Nephron progenitor cell (in vitro differentiated cells): Measurements from ENCODE around the gene GIPC3.

Experiments
- DNase-seq: peaks from one replicate; pipeline ENCODE4 v3.0.0; 2021
- H3K27ac Mint-ChIP-seq: 2 replicates; pipeline ENCODE4 v1.8.0; 2021; ENCODE audit warnings: mild to moderate bottlenecking, moderate library complexity, mixed read lengths
- H3K27me3 Mint-ChIP-seq: 2 replicates; pipeline ENCODE4 v1.8.0; 2021; ENCODE audit warnings: mild to moderate bottlenecking, low read depth, mixed read lengths; ENCODE audit not compliant: poor library complexity
- H3K36me3 Mint-ChIP-seq: 2 replicates; pipeline ENCODE4 v1.8.0; 2021; ENCODE audit warnings: low read depth, mixed read lengths
- H3K4me1 Mint-ChIP-seq: 2 replicates; pipeline ENCODE4 v1.8.0; 2021; ENCODE audit warnings: mixed read lengths
- H3K4me3 Mint-ChIP-seq: 2 replicates; pipeline ENCODE4 v1.8.0; 2021; ENCODE audit warnings: mild to moderate bottlenecking, moderate library complexity, mixed read lengths
- H3K9me3 Mint-ChIP-seq: 2 replicates; pipeline ENCODE4 v1.8.0; 2021; ENCODE audit warnings: mild to moderate bottlenecking, moderate library complexity, mixed read lengths
- TF ChIP-seq, protein P1 (sequence below): fragments of 200-600 bp; sonication (generic); IDR thresholded peaks from 2 replicates; pipeline ENCODE4 v1.5.0; 2021; ENCODE audit warnings: antibody characterized with exemption

Gene GIPC3

GRCh38 chr19:3589439-3589838, 4.2 kb downstream of the GIPC3 start:
- H3K4me1 Mint-ChIP-seq = no peaks in the 10 kb centered on the region
- H3K27me3 Mint-ChIP-seq = peaks cover 70% of the 10 kb centered on the region
- H3K27ac Mint-ChIP-seq = no peak overlapping the region
- TF ChIP-seq, protein P1, sequence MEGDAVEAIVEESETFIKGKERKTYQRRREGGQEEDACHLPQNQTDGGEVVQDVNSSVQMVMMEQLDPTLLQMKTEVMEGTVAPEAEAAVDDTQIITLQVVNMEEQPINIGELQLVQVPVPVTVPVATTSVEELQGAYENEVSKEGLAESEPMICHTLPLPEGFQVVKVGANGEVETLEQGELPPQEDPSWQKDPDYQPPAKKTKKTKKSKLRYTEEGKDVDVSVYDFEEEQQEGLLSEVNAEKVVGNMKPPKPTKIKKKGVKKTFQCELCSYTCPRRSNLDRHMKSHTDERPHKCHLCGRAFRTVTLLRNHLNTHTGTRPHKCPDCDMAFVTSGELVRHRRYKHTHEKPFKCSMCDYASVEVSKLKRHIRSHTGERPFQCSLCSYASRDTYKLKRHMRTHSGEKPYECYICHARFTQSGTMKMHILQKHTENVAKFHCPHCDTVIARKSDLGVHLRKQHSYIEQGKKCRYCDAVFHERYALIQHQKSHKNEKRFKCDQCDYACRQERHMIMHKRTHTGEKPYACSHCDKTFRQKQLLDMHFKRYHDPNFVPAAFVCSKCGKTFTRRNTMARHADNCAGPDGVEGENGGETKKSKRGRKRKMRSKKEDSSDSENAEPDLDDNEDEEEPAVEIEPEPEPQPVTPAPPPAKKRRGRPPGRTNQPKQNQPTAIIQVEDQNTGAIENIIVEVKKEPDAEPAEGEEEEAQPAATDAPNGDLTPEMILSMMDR = no peak
- no peak for DNase-seq
- no peak overlapping the region for H3K4me3 Mint-ChIP-seq
- H3K36me3 Mint-ChIP-seq = no peaks in the 10 kb centered on the region
- H3K9me3 Mint-ChIP-seq = peaks cover 19% of the 10 kb centered on the region

GRCh38 chr19:3589949-3590348, 4.7 kb downstream of the GIPC3 start:
- H3K36me3 Mint-ChIP-seq = no peaks in the 10 kb centered on the region
- no peaks in the 10 kb centered on the region for H3K4me1 Mint-ChIP-seq
- H3K27me3 Mint-ChIP-seq = peaks cover 72% of the 10 kb centered on the region
- H3K27ac Mint-ChIP-seq = no peak overlapping the region
- no peak for DNase-seq
- TF ChIP-seq, protein P1 = no peak
- H3K4me3 Mint-ChIP-seq = no peak overlapping the region
- H3K9me3 Mint-ChIP-seq = peaks cover 19% of the 10 kb centered on the region

DNA sequence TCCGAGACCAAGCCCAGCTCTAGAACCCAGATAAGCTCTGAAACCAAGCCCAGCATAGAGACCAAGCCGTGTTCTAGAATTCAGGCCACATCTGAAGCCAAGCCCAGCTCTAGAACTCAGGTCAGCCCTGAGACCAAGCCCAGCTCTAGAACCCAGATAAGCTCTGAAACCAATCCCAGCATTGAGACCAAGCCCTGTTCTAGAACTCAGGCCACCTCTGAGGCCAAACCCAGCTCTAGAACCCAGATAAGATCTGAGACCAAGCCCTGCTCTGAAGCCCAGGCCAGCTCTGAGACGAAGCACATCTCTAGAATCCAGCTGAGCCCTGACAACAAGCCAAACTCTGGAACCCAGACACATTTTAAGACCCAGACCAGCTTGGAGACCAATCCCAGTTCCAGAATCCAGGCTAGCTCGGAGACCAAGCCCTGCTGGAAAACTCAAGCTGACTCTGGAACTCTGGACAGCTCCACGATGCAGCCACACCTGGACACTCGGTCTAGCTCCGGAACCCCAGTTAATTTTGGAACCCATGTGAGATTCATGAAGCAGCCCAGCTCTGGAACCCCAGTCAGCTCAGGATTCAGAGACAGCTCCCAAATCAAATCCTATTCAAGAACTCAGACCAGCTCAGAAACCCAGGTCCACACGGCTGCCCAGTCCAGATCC, 5.8 kb downstream of the GIPC3 start:
- Mint-ChIP-seq H3K4me3 (no peak overlapping the region), H3K4me1 (no peaks in the 10 kb centered on the region), H3K27ac (no peak overlapping the region), H3K9me3 (peaks cover 19% of the 10 kb centered on the region), H3K27me3 (peaks cover 69% of the 10 kb centered on the region), H3K36me3 (no peaks in the 10 kb centered on the region)
- TF ChIP-seq, protein P1 = no peak
- DNase-seq = no peak

GRCh38 chr19:3591876-3592613, 6.8 kb downstream of the GIPC3 start:
- H3K9me3 Mint-ChIP-seq = peaks cover 19% of the 10 kb centered on the region
- no peak for DNase-seq
- H3K36me3 Mint-ChIP-seq = no peaks in the 10 kb centered on the region
- no peak overlapping the region for H3K4me3 Mint-ChIP-seq
- no peak overlapping the region for H3K27ac Mint-ChIP-seq
- TF ChIP-seq, protein P1 = no peak
- no peaks in the 10 kb centered on the region for H3K4me1 Mint-ChIP-seq
- H3K27me3 Mint-ChIP-seq = peaks cover 60% of the 10 kb centered on the region

GRCh38 chr19:3593156-3593555, 7.9 kb downstream of the GIPC3 start:
- H3K4me3 Mint-ChIP-seq = no peak overlapping the region

More at GRCh38 chr19:3593156-3593555, 7.9 kb downstream of the GIPC3 start:
- Mint-ChIP-seq H3K9me3 (peaks cover 17% of the 10 kb centered on the region), H3K27ac (no peak overlapping the region), H3K4me1 (no peaks in the 10 kb centered on the region), H3K27me3 (peaks cover 49% of the 10 kb centered on the region), H3K36me3 (no peaks in the 10 kb centered on the region)
- DNase-seq = no peak
- TF ChIP-seq, protein P1 = no peak
